ACC112 (cell line): ENCODE data around the gene DIP2A.

Experiments
- H2AFZ ChIP-seq: fragments of 200-600 bp; sonication (generic); one replicate; pipeline ENCODE4 v1.6.0; 2017; ENCODE audit warnings: antibody characterized with exemption, low read length; ENCODE audit not compliant: unreplicated experiment
- H3K27ac ChIP-seq: fragments of 200-600 bp; sonication (generic); 2 replicates; pipeline ENCODE4 v1.5.1; 2014; ENCODE audit warnings: low read depth, mild to moderate bottlenecking, antibody characterized with exemption, low read length, moderate library complexity
- H3K27me3 ChIP-seq: fragments of 200-600 bp; sonication (generic); 2 replicates; pipeline ENCODE4 v1.6.1; 2014; ENCODE audit warnings: mild to moderate bottlenecking, antibody characterized with exemption, low read length, moderate library complexity, mixed read lengths; ENCODE audit not compliant: insufficient read depth
- H3K36me3 ChIP-seq: fragments of 200-600 bp; sonication (generic); 2 replicates; pipeline ENCODE4 v1.6.1; 2016; ENCODE audit warnings: mild to moderate bottlenecking, antibody characterized with exemption, low read length, moderate library complexity, mixed read lengths; ENCODE audit not compliant: insufficient read depth
- H3K4me1 ChIP-seq: fragments of 200-600 bp; sonication (generic); one replicate; pipeline ENCODE4 v1.6.1; 2016; ENCODE audit warnings: low read length, mixed read lengths; ENCODE audit not compliant: insufficient read depth, unreplicated experiment, control insufficient read depth
- H3K4me3 ChIP-seq: fragments of 200-600 bp; sonication (generic); 2 replicates; pipeline ENCODE4 v1.5.1; 2014; ENCODE audit warnings: mild to moderate bottlenecking, low read depth, low read length
- H3K79me2 ChIP-seq: fragments of 200-600 bp; sonication (generic); one replicate; pipeline ENCODE4 v1.6.0; 2016; ENCODE audit warnings: low read length; ENCODE audit not compliant: control insufficient read depth, unreplicated experiment, insufficient read depth

DIP2A gene

DNA sequence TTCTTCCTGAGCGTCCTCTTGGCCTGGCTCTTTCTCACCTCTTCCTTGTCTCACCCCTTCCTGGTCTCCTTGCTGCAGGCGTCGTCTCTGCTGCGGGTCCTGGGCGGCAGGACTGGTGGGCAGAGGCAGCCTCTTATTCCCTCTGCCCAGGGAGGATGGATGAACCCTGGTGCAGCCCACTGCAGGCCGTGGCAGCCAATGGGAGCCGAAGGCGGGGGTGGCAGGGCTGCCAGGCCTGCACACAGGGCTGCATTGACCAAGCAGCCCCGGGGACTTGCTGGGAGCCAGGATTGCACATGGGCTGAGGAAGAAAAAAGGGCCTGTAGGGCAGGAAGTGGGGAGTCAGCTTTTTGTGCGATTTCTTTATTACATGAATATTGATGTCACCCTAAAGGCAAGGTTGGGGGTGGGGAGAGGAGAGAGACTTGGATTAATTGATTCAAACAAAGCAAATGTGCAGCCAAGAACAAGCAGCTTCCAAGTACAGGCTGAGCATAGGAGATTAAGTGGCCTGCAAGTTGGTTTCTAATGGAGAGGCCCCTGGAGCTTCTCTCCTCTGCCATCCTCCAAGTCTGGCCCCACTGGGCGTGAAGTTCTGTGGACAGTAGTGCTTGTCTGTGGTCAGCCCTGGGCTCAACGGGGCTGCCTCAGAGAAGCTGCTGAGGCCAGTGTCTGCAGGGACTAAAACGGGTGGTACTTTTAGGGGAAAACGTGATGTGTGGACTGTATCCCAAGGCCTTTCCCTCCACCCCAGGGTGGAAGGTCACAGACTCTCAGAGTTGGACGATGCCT is 146.5 kb downstream of the DIP2A start, which contains the start of gene S100B:
Gene S100B (minus strand): TSS at position 108 of the 792 bp plus-strand sequence. CDS start 2,667 bp downstream, outside the sequence.
- Histone ChIP-seq H3K4me3 (no peak within 1 kb of the TSS), H3K27ac (no peak within 1 kb of the TSS), H3K79me2 (no peaks in the 10 kb centered on the region), H2AFZ (no peak within 1 kb of the TSS), H3K36me3 (no peaks in the 10 kb centered on the region), H3K4me1 (no peaks in the 10 kb centered on the region), H3K27me3 (peaks cover 31% of the 10 kb centered on the region)

DNA sequence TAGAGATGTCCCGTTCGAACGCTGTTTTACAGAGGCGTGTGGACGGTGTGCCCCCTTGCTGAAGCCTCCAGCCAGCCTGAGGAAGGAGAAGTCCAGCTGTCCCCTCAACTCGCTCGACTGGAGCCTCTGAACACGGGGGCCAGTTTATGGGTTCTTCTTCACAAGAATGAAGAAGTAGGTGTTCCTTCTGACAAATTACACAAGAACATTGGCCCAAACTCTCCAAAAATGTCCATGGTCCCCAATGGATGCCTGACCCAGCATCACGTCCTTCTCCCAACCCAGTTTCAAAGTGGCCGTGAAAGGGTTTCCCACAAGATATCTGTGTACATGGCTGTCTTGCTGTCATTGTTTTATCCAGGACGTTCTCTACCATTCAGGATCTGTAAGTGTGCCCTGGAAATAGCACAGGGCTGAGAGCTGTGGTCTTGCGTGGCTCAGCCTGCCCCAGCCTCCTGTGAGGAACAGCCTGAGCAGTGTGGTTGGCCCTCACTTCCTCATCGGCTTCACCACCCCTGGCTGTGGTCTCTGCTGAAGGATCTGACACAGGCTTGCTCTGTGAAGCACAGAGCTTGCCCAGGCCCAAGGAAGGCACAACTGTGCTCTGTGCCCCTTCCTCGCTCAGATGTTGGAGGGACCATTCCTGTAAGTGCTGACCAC is 147.2 kb downstream of the DIP2A start:
- H3K4me3 ChIP-seq, result no peak overlapping the region
- H3K36me3 ChIP-seq, result no peaks in the 10 kb centered on the region
- H2AFZ ChIP-seq, result no peak overlapping the region
- no peak overlapping the region for H3K27ac ChIP-seq
- H3K27me3 ChIP-seq, result peaks cover 31% of the 10 kb centered on the region
- H3K4me1 ChIP-seq, result no peaks in the 10 kb centered on the region
- no peaks in the 10 kb centered on the region for H3K79me2 ChIP-seq

DNA sequence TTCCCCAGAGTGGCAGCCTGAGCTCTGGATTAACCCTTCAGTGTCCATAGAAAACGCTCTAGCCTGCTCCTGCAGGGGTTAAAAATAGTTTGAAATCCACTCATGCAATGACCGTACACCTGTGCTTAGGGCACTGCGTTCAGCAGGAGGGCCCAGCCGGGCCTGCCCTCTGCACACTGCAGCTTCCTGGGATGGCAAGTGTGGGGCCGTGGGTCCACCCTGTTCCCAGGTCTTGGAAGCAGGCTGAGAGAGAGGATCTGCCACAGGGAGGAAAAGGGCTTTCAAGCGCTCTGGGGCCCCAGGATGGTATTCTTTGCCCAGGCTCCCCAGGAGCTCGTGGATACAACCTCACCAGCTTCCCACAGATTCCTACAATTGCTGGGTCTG is 147.7 kb downstream of the DIP2A start:
- H3K79me2 ChIP-seq, result no peaks in the 10 kb centered on the region
- H2AFZ ChIP-seq, result no peak overlapping the region
- no peak overlapping the region for H3K27ac ChIP-seq

DNA sequence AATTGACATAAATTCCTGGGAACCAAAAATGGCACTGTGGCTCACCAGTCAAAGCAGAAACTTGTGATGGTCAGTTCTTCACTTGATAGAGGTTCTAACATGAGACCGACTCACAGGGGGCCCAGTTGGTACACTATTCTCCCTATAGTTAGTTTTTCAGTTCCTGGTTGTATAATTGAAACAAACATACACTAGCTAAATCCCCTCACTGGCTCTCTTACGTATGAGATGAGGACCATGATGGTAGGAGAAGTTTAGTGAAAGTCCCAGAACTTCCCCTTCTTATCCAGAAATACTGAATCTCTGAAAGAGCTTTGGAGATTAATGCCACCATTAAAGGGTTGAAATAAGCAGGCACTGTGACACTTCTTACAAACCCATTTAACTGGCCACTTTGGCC is 148.9 kb downstream of the DIP2A start:
- H3K4me3 ChIP-seq, result no peak overlapping the region
- no peak overlapping the region for H2AFZ ChIP-seq
- H3K4me1 ChIP-seq, result no peaks in the 10 kb centered on the region
- H3K79me2 ChIP-seq, result no peaks in the 10 kb centered on the region
- H3K27ac ChIP-seq, result no peak overlapping the region
- H3K27me3 ChIP-seq, result peaks cover 31% of the 10 kb centered on the region
- no peaks in the 10 kb centered on the region for H3K36me3 ChIP-seq

More for the DNA sequence above, 147.7 kb downstream of the DIP2A start:
- H3K27me3 ChIP-seq, result peaks cover 31% of the 10 kb centered on the region
- no peaks in the 10 kb centered on the region for H3K4me1 ChIP-seq
- H3K4me3 ChIP-seq, result no peak overlapping the region
- no peaks in the 10 kb centered on the region for H3K36me3 ChIP-seq

DNA sequence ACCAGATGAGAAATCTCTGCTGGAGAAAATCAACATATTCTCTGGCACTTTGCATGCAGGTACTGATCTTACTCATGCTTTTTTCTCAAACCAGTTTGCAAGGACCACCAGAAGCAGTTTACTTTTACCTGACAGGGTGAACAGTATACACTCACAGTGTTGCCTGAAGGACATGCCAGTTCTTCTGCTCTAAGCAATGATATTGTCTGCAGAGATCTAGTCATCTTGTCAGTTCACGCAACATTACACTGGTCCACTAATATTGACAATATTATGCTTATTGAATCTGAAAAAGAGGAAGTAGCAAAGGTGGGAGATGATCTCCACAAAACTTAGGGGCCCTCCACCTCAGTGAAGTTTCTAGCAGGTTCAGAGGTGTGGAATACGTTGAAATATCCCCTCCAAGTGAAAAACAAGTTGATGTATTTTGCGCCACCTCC is 150.0 kb downstream of the DIP2A start:
- no peak overlapping the region for H2AFZ ChIP-seq
- H3K4me1 ChIP-seq, result no peaks in the 10 kb centered on the region
- H3K27ac ChIP-seq, result no peak overlapping the region
- H3K27me3 ChIP-seq, result peaks cover 31% of the 10 kb centered on the region
- H3K36me3 ChIP-seq, result no peaks in the 10 kb centered on the region
- H3K4me3 ChIP-seq, result no peak overlapping the region
- no peaks in the 10 kb centered on the region for H3K79me2 ChIP-seq

DNA sequence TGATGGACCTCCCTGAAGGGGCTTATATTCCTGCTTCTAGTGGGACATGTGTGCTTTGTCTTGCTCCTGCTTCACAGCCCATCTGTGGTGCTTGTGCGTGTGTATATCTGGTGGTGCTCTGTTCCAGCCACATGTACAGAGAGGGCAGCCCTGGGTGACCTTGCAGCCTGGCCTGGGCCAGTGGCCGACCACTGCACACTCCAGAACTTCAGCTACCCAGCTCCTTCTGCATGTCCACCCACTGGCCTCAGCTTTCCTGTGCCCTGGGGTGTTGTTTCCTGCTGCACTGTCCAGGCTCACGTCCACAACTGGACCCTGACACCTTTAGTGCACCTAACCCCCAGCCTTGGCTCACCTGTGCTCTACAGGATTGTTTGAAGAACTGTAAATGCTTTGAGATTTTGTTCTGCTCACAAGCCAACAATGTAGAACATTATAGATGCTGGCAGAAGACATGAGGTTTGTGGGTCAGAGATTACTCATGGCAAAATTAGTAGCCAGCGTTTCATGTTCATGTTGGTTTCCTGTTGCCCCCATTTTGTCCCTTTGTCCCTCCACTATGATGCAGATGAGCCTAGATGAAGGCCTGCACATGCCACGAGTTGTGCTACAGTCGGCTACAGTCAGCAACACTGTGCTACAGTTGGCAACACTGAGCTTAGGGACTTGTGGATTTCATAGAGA is 151.5 kb downstream of the DIP2A start:
- Histone ChIP-seq H2AFZ (no peak overlapping the region), H3K27ac (no peak overlapping the region), H3K36me3 (no peaks in the 10 kb centered on the region), H3K79me2 (no peaks in the 10 kb centered on the region), H3K4me3 (no peak overlapping the region), H3K4me1 (no peaks in the 10 kb centered on the region), H3K27me3 (peaks cover 27% of the 10 kb centered on the region)

DNA sequence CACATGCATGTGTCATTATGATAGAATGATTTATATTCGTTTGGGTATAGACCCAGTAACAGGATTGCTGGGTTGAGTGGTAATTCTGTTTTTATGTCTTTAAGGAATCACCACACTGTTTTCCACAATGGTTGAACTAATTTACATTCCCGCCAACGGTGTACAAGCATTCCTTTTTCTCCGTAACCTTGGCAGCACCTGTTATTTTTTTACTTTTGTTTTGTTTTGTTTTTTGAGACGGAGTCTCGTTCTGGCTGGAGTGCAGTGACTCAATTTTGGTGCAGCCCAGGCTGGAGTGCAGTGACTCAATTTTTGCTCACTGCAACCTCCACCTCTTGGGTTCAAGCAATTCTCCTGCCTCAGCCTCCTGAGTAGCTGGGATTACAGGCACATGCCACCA is 154.7 kb downstream of the DIP2A start:
- no peak overlapping the region for H3K4me3 ChIP-seq
- H3K27ac ChIP-seq, result no peak overlapping the region
- no peaks in the 10 kb centered on the region for H3K79me2 ChIP-seq
- peaks cover 21% of the 10 kb centered on the region for H3K27me3 ChIP-seq
- no peaks in the 10 kb centered on the region for H3K36me3 ChIP-seq
- no peaks in the 10 kb centered on the region for H3K4me1 ChIP-seq
- no peak overlapping the region for H2AFZ ChIP-seq

DNA sequence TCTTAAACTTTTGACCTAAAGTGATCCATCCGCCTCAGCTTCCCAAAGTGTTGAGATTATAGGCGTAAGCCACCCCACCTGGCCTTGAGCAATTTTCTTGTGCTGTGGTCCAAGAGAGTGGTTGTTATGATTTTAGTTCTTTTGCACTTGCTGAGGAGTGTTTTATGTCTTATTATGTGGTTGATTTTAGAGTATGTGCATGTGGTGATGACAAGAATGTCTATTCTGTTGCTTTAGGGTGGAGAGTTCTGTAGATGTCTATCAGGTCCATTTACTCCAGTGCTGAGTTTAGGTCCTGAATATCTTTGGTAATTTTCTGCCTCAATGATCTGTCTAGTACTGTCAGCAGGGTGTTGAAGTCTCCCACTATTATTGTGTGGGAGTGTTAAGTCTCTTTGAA is 157.4 kb downstream of the DIP2A start:
- Histone ChIP-seq H3K79me2 (no peaks in the 10 kb centered on the region), H3K4me3 (no peak overlapping the region), H3K27ac (no peak overlapping the region), H3K4me1 (no peaks in the 10 kb centered on the region), H3K27me3 (peaks cover 8% of the 10 kb centered on the region; the same call in 1 of the 2 replicates), H3K36me3 (no peaks in the 10 kb centered on the region), H2AFZ (no peak overlapping the region)

DNA sequence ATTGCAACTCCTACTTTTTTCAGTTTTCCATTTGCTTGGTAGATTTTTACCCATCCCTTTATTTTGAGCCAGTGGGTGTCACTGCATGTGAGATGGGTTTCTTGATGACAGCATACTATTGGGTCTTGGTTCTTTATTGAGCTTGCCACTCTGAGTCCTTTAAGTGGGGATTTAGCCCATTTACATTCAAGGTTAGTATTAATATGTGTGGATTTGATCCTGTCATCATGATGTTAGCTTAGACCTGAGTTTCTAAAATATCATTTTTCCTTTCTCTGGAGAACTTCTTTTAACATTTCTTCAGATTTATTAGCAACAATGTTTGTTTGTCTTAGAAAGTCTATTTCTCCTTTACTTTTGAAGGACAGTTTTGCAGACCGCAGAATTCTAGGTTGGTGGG is 158.0 kb downstream of the DIP2A start:
- Histone ChIP-seq H3K27me3 (peaks cover 8% of the 10 kb centered on the region; the same call in 1 of the 2 replicates), H3K27ac (no peak overlapping the region), H3K79me2 (no peaks in the 10 kb centered on the region), H3K4me3 (no peak overlapping the region), H2AFZ (no peak overlapping the region), H3K4me1 (no peaks in the 10 kb centered on the region), H3K36me3 (no peaks in the 10 kb centered on the region)

DNA sequence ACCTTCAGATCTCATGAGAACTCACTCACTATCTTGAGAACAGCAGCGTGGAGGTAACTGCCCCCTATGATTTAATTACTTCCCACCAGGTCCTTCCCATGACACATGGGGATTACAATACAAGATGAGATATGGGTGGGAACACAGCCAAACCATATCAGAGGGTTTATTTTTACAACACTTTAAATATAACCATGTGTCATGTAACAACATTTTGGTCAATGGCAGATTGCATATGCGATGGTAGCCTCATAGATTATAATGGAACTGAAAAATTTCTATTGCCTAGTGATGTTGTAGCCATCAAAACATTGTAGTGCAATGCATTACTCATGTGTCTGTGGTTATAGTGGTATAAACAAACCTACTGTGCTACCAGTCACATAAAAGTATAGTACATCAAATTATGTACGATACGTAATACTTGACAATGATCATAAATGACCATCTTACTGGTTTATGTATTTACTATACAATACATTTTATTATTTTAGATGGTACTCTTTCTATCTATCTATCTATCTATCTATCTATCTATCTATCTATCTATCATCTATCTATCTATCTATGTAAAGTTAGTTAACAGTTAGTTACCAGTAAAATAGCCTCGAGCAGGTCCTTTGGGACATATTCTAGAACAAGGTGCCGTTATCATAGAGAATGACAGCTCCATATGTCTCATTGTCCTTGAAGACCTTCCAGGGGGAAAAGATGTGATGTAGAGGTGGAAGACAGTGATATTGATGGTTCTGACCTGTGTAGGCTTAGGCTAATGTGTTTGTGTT is 158.8 kb downstream of the DIP2A start:
- Histone ChIP-seq H3K4me1 (no peaks in the 10 kb centered on the region), H2AFZ (no peak overlapping the region), H3K27me3 (peaks cover 8% of the 10 kb centered on the region; the same call in 1 of the 2 replicates), H3K27ac (no peak overlapping the region), H3K36me3 (no peaks in the 10 kb centered on the region), H3K79me2 (no peaks in the 10 kb centered on the region), H3K4me3 (no peak overlapping the region)
